Tibial nerve (tissue), 4 donors: ENCODE measurements around the gene OSM. TPM values are rescaled to one million over a fixed set of nuclear protein-coding genes. Genes with fewer than 3 reads are reported as not detected.

Source experiments
- DNase-seq, 2 donors: peaks; one replicate each; pipeline ENCODE4 v3.0.0-alpha.2; 2019; ENCODE audit warnings: low spot score in 2 of 2
- H3K27ac ChIP-seq, 4 donors: fragments of 200-600 bp; sonication (generic) in 3 of 4; one replicate each; pipeline ENCODE4 v1.5.1; 2017 to 2019; ENCODE audit warnings: mild to moderate bottlenecking in 1 of 4
- H3K27me3 ChIP-seq, 2 donors: fragments of 200-600 bp; sonication (generic) in 1 of 2; one replicate each; pipeline versions ENCODE4 v1.5.1 to v1.6.0; 2017 to 2019
- H3K36me3 ChIP-seq, 3 donors: fragments of 200-600 bp; sonication (generic); one replicate each; pipeline ENCODE4 v1.5.1; 2018 to 2019
- H3K4me1 ChIP-seq, 4 donors: fragments of 200-600 bp; sonication (generic) in 3 of 4; one replicate each; pipeline ENCODE4 v1.5.1; 2017 to 2019
- H3K4me3 ChIP-seq, 4 donors: fragments of 200-600 bp; sonication (generic) in 3 of 4; one replicate each; pipeline ENCODE4 v1.5.1; 2017 to 2019; ENCODE audit warnings: mild to moderate bottlenecking in 1 of 4, moderate library complexity in 1 of 4
- H3K9me3 ChIP-seq, 4 donors: fragments of 200-600 bp; sonication (generic) in 3 of 4; one replicate each; pipeline ENCODE4 v1.5.1; 2017 to 2019
- EP300 ChIP-seq, 2 donors: sonication (generic); formaldehyde crosslinking; IDR thresholded peaks; one replicate each; pipeline ENCODE4 v1.6.1; 2017; ENCODE audit warnings: antibody characterized with exemption in 2 of 2, mild to moderate bottlenecking in 1 of 2
- POLR2A ChIP-seq, 2 donors: fragments of 450-650 bp; IDR thresholded peaks; one replicate each; pipeline ENCODE4 v1.6.1; 2017; ENCODE audit warnings: antibody characterized with exemption in 2 of 2, mild to moderate bottlenecking in 2 of 2, moderate library complexity in 2 of 2
- WGBS, 2 donors: methylation state at CpG; one replicate each; pipeline ENCODE4 v1.1.5; 2018; 5-methylcytosine and 5-hydroxymethylcytosine counted together
- total RNA-seq, 4 donors: library from RNA; depleted of rRNA; stranded (reverse); fragments of >200 nt; gene quantifications; one replicate each; pipeline ENCODE4 v1.1.0, GENCODE V29; 2016
- TF ChIP-seq, protein P1 (sequence below), 5 experiments: fragments of 200-600 bp in 3 of 5; fragments of 450-650 bp in 2 of 5; sonication (generic) in 3 of 5; IDR thresholded peaks; one replicate each; pipeline ENCODE4 v1.5.1; 2016 to 2019; ENCODE audit warnings: antibody characterized with exemption in 5 of 5, mild to moderate bottlenecking in 3 of 5, moderate library complexity in 2 of 5

The OSM gene
- total RNA-seq, 4 donors from 2014 or later: 1.4 to 19.7 (median 4.2) TPM

GRCh38 chr22:30247561-30247960, 19.1 kb downstream of the OSM start:
- WGBS, 2 donors: 84 to 86% methylated on average over 11 of the region's 11 CpGs
- Histone ChIP-seq H3K9me3 (no peaks in the 10 kb centered on the region), H3K4me1 (peaks cover 0 to 66% (median 23%) of the 10 kb centered on the region in 4 donors), H3K4me3 (no peak overlapping the region), H3K27ac (peak overlapping the region in 2 of 4 donors; percentile 10 to 32), H3K36me3 (no peaks in the 10 kb centered on the region), H3K27me3 (peaks cover 0 to 8% of the 10 kb centered on the region in 2 donors)
- TF ChIP-seq POLR2A (IDR thresholded peaks at IDR 0.05) (no peak), EP300 (IDR thresholded peaks at IDR 0.05) (no peak)
- TF ChIP-seq, protein P1, sequence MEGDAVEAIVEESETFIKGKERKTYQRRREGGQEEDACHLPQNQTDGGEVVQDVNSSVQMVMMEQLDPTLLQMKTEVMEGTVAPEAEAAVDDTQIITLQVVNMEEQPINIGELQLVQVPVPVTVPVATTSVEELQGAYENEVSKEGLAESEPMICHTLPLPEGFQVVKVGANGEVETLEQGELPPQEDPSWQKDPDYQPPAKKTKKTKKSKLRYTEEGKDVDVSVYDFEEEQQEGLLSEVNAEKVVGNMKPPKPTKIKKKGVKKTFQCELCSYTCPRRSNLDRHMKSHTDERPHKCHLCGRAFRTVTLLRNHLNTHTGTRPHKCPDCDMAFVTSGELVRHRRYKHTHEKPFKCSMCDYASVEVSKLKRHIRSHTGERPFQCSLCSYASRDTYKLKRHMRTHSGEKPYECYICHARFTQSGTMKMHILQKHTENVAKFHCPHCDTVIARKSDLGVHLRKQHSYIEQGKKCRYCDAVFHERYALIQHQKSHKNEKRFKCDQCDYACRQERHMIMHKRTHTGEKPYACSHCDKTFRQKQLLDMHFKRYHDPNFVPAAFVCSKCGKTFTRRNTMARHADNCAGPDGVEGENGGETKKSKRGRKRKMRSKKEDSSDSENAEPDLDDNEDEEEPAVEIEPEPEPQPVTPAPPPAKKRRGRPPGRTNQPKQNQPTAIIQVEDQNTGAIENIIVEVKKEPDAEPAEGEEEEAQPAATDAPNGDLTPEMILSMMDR (IDR thresholded peaks at IDR 0.05): no peak
- no peak for DNase-seq

DNA sequence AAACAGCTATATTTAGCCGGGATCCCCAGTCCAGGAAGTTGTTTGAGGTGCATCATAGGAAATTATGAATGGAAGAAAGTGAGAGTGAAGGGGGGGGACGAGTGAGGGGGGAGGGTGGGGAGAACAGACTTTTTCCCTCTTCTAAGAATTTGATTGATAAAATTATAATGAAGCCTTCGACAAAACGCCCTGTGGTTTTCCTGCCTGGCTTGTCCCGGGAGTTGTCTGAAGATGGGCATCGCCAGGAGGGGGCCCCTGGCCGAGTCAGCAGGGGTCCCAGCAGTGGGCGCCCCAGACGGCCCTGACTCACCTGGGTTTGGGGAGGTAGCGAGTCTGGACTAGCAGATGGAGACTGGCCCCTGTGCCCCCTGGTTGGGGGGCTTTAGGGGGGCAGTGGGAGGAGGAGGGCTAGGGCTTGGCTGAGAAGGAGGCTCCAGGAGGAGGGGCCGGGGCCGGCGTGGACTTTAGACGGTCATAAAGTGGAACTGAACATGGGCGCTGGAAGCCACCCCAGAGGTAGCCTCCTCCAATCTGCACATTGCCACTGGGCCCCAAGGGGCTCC, 19.8 kb downstream of the OSM start:
- Histone ChIP-seq H3K4me3 (peak overlapping the region; percentile 36 to 66 (median 55)), H3K27me3 (peaks cover 0 to 8% of the 10 kb centered on the region in 2 donors), H3K4me1 (peaks cover 0 to 59% (median 21%) of the 10 kb centered on the region in 4 donors), H3K27ac (peak overlapping the region in 2 of 4 donors; percentile 10 to 32), H3K36me3 (no peaks in the 10 kb centered on the region), H3K9me3 (no peaks in the 10 kb centered on the region)
- no peak for TF ChIP-seq EP300 (IDR thresholded peaks at IDR 0.05)
- TF ChIP-seq POLR2A (IDR thresholded peaks at IDR 0.05): no peak
- TF ChIP-seq, protein P1 (IDR thresholded peaks at IDR 0.05): no peak
- DNase-seq: no peak
- WGBS, 2 donors: 27 to 28% methylated on average over 15 of the region's 15 CpGs

DNA sequence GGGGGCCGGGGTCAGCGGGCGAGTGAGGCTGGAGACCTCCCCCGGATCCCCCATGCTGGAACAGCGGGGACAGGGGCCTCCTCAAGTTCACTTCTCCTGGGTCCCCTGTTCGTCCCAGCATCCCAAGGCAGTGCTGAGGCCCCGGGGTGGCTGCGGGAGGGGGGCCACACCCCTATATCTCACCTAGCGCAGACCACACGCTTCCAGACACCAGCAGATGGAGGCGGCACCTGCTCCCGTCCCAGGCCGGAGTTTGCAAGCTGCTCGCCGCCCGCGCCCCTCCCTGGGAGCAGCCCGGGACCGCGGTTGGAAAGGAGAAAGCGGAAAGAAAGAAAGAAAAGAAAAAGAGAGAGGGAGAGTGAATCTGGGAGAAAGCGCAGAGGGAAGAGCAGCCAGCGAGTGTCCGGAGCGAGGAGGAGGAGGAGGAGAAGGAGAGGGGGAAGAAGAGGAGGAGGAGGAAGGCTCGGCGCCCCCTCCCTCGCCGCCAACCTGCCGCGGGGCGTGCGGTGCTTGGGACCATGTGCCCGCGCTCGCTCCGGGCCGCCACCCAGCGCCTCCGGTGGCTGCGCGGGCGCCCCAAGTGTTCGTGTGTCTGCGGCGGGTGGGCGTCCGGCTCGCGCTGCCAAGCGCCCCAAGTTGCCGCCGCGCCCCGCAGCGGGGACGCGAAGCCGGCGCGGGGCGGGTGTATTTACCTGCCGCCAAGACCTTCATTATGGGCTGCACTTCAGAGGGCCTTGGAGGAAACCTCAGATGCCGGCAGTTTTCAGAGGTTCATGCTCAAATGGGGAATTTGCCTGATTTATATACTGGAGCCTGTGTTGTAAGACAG, 20.5 kb downstream of the OSM start, which contains the start of gene LIF:
Gene LIF (minus strand): TSS at position 775 of the 829 bp plus-strand sequence. CDS start 64 bp downstream, at position 711.
- peak within 1 kb of the TSS; percentile 36 to 66 (median 55) for H3K4me3 ChIP-seq
- no peak for DNase-seq
- no peaks in the 10 kb centered on the region for H3K36me3 ChIP-seq
- H3K4me1 ChIP-seq: peaks cover 0 to 55% (median 21%) of the 10 kb centered on the region in 4 donors
- H3K27ac ChIP-seq: peak within 1 kb of the TSS in 2 of 4 donors; percentile 60 to 62
- H3K27me3 ChIP-seq: peaks cover 0 to 8% of the 10 kb centered on the region in 2 donors
- H3K9me3 ChIP-seq: no peaks in the 10 kb centered on the region
- no peak for TF ChIP-seq POLR2A (IDR thresholded peaks at IDR 0.05)
- TF ChIP-seq, protein P1 (IDR thresholded peaks at IDR 0.05): peak in 3 of 5 experiments; percentile 26 to 52 (median 32)
- WGBS, 2 donors: 2% methylated on average over 43 to 47 of the region's 64 CpGs

- Histone ChIP-seq H3K4me1 (peaks cover 0 to 47% (median 21%) of the 10 kb centered on the region in 4 donors), H3K27me3 (peaks cover 0 to 8% of the 10 kb centered on the region in 2 donors), H3K36me3 (no peaks in the 10 kb centered on the region), H3K27ac (peak overlapping the region in 2 of 4 donors; percentile 60 to 62), H3K9me3 (no peaks in the 10 kb centered on the region), H3K4me3 (peak overlapping the region; percentile 36 to 66 (median 55))
- 57 to 60% methylated on average over 15 of the region's 15 CpGs for WGBS, 2 donors
- no peak for TF ChIP-seq EP300 (IDR thresholded peaks at IDR 0.05)
- TF ChIP-seq, protein P1 (IDR thresholded peaks at IDR 0.05): no peak
- TF ChIP-seq POLR2A (IDR thresholded peaks at IDR 0.05): no peak
- no peak for DNase-seq
These were observed 21.3 kb downstream of the OSM start for GRCh38 chr22:30245181-30245984.
